HUES6 (cell line): Measurements from ENCODE around the gene CCDC92B.

Source experiments
- H3K27ac ChIP-seq: 2 replicates; pipeline ENCODE4 v1.7.0; 2013; ENCODE audit warnings: low read depth, mild to moderate bottlenecking, low read length, inconsistent platforms
- H3K27me3 ChIP-seq: 2 replicates; pipeline ENCODE4 v1.6.1; 2013; ENCODE audit warnings: low read length; ENCODE audit not compliant: control insufficient read depth, insufficient read depth
- H3K36me3 ChIP-seq: 2 replicates; pipeline ENCODE4 v1.6.1; 2013; ENCODE audit warnings: low read length; ENCODE audit not compliant: control insufficient read depth, insufficient read depth
- H3K4me1 ChIP-seq: 2 replicates; pipeline ENCODE4 v1.6.1; 2013; ENCODE audit warnings: low read length; ENCODE audit not compliant: control insufficient read depth, insufficient read depth
- H3K4me3 ChIP-seq: 2 replicates; pipeline ENCODE4 v1.5.1; 2013; ENCODE audit warnings: low read depth, low read length
- H3K9ac ChIP-seq: one replicate; pipeline ENCODE4 v1.6.1; 2013; ENCODE audit warnings: mild to moderate bottlenecking, low read length
- H3K9me3 ChIP-seq: 2 replicates; pipeline ENCODE4 v1.6.1; 2013; ENCODE audit warnings: low read depth, low read length; ENCODE audit not compliant: control insufficient read depth, insufficient read depth

The CCDC92B gene

DNA sequence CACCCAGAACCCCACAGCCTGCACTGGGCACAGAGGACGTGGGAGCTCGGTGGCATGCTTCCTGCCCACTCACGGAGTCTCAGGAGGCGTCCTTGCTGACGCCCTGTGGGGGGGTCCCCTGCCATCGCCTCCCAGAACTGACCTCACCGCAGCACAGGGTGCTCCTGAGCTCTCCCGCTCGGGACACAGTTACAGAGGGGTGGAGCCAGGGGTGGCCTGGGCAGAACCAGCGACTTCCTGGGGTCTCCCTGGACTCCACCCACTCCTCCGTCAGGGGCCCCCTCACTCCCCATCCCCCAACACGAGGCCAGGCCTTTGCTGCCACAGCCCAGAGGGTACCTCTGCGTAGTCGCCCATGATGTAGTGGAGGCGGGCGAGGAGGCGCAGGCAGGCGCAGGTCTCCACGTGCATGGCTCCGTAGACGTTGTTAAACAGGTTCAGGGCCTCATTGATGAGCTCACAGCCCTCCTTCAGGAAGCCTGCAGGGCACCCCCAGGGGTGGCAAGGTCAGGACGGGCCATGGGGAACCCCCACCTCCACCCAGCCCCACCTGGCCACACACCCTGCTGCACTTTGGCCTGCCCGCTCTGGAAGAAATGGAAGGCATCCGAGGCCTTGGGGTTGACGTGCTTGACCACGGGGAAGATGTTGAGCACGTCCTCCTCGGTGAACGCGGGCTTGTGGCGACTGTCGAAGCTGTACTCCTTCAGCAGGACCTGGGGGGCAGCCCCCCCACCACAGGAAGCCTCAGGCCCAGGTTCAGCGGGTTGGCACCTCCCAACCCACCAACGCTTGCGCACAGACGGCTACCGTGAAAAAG, 55.7 kb downstream of the CCDC92B start:
- Histone ChIP-seq H3K9me3 (no peaks in the 10 kb centered on the region), H3K9ac (no peak overlapping the region), H3K4me1 (no peaks in the 10 kb centered on the region), H3K36me3 (peaks cover 76% of the 10 kb centered on the region), H3K4me3 (no peak overlapping the region), H3K27me3 (no peaks in the 10 kb centered on the region), H3K27ac (no peak overlapping the region)

- H3K9me3 ChIP-seq, result no peaks in the 10 kb centered on the region
- H3K27ac ChIP-seq, result no peak overlapping the region
- H3K36me3 ChIP-seq, result peaks cover 67% of the 10 kb centered on the region
- no peaks in the 10 kb centered on the region for H3K27me3 ChIP-seq
- no peaks in the 10 kb centered on the region for H3K4me1 ChIP-seq
- no peak overlapping the region for H3K4me3 ChIP-seq
- H3K9ac ChIP-seq, result no peak overlapping the region
Measured at GRCh38 chr17:2692781-2693135, 56.7 kb downstream of the CCDC92B start.

DNA sequence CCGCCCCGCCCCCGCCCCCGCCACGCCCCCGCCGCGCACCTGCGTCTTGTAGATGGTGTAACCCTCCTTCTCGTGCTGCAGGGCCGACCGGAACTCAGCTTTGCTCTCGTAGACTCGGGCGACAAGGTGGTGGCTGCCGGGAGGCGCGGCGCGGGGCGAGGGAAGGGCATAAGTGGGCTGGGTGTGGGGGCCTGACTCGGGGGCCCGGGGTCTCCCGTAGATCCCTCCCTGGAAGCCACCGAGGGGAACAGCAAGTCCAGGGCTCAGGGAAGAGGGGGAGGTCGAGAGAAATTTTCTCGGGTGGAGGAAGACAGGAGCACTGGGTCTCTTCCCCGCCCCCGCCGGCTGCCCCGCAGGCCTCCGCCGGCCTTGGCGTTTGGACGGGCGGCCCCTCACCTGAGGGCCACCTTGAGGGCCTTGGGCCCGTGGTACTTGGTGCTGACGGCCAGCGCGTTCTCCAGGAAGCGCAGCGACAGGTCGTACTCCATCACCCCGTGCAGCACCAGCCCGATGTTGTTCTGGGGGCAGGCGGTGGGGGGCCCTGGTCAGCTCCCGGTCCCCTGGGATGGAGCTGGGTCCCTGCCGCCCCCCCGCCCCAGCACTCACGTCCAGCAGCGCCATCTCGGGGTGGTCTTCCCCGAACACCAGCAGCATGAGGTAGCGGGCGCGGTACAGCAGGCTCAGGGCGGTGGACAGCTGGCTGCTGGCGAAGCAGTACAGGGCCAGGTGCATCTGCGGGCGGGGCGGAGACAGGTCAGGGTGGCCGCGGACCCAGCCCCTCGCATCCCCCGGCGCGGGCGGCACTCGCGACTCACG, 57.3 kb downstream of the CCDC92B start:
- no peaks in the 10 kb centered on the region for H3K9me3 ChIP-seq
- H3K27me3 ChIP-seq, result no peaks in the 10 kb centered on the region
- H3K4me1 ChIP-seq, result no peaks in the 10 kb centered on the region
- H3K9ac ChIP-seq, result no peak overlapping the region
- no peak overlapping the region for H3K4me3 ChIP-seq
- H3K36me3 ChIP-seq, result peaks cover 61% of the 10 kb centered on the region
- H3K27ac ChIP-seq, result no peak overlapping the region

DNA sequence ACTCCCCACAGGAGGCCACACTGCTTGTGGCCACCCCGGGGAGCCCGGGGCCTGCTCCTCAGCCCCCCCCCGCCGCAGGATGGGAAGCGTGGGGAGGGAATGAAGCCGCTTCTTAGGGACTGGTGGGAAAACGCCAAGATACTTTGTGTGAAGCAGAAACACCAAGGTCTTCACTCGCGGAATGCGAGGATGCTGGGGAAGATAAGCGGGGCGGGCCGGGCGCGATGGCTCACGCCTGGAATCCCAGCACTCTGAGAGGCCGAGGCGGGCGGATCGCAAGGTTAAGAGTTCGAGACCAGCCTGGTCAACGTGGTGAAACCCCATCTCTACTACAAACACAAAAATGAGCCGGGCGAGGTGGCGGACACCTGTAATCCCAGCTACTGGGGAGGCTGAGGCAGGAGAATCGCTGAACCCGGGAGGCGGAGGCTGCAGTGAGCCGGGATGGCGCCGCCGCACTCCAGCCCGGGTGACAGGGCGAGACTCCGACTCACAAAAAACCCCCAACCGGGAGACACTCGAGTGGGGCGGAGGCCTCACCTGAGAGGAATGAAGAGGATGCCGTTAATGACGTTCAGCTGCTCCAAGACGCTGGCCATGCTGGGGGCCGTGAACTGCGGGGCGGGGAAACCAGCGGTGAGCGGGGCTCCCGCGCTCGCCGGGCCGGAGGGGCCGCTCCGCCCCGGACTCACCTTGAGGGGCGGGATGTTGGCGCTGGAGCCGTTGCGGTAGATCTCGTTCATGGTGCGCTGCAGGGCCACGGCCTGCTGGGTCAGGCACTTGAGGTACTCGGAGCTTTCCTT, 58.2 kb downstream of the CCDC92B start:
- H3K27ac ChIP-seq, result no peak overlapping the region
- no peak overlapping the region for H3K4me3 ChIP-seq
- no peaks in the 10 kb centered on the region for H3K27me3 ChIP-seq
- H3K4me1 ChIP-seq, result no peaks in the 10 kb centered on the region
- H3K36me3 ChIP-seq, result peaks cover 56% of the 10 kb centered on the region
- H3K9me3 ChIP-seq, result no peaks in the 10 kb centered on the region
- no peak overlapping the region for H3K9ac ChIP-seq

DNA sequence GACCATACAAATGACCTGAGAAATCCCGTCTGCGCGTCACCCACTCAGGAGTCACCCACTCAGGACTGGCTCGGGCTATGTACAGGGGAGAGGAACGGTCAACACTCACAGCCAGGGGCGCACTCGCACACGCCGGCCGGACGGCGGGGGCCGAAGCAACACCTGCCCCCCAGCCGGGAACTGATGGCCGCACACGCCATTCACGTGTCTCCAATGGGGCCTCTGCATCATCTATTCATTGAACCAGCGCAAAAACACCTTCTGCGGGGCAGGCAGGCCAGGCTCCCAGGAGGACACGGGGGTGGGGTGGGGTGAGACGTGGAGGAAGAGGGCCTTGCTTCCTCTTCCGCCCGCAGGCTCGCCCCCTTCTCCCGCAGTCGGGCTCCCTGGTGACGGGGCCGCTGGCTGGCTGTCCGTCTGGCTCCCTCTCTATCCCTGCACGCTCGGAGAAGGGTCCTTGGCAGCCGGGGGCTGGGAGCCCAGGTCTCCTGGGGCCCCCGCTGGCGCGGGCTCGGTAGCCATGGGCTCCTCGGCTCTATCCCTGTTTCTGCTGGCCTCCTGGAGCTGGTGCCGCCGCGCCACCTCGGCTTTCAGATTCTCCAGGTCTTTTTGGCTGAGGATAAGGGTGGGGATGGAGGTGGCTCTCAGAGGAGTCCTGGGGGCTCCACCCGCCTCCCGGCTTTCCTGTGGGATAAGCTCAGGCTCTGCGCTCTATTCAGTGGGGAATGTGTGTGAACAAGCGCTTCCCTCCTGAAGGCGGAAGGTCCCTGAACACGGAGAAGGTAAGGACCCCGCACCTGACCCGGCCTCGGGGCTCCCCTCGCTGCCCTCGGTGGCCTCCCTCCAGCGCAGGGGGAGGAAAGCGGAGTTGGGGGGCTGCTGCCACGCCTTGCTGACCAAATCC, 59.0 kb downstream of the CCDC92B start:
- Histone ChIP-seq H3K4me3 (no peak overlapping the region), H3K9me3 (no peaks in the 10 kb centered on the region), H3K9ac (no peak overlapping the region), H3K4me1 (no peaks in the 10 kb centered on the region), H3K36me3 (peaks cover 47% of the 10 kb centered on the region), H3K27ac (no peak overlapping the region), H3K27me3 (no peaks in the 10 kb centered on the region)

DNA sequence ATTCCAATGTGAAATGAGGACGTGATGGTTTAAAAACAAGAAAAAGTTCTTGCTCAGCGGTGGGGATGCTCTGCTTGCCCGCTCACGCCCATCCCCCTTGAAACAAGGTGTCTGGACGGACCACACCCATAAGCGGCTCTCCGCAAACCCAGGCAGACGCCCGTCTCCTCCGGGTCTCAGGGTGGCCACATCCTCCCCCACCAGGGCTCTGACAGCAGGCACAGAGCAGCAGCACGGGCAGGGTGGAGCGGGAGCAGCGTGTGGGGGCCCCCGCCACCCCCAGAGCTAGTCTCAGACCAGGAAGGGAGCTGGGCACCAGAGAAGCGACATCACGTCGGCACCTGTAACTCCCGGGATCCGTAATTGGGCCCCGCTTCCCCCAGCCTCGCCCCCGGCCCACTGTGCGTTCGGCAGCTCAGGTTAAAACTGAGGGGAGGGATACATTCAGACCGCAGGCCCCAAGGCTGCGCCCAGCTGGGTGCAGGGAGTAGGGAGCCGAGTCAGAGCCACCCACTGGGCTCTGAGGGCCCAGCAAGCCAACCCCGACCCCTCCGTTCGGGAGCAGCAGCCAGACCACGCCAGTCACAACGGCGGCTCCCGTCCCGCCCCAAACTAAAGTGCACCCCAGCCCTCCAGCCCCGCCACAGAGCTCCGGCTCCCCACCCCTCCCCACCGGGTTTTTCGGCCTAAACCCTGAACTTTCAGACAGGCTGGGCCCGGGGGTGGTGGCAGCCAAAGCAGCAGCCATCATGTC, 59.9 kb downstream of the CCDC92B start:
- H3K4me3 ChIP-seq, result no peak overlapping the region
- no peaks in the 10 kb centered on the region for H3K27me3 ChIP-seq
- H3K27ac ChIP-seq, result no peak overlapping the region
- H3K9me3 ChIP-seq, result no peaks in the 10 kb centered on the region
- no peaks in the 10 kb centered on the region for H3K4me1 ChIP-seq
- no peak overlapping the region for H3K9ac ChIP-seq
- peaks cover 42% of the 10 kb centered on the region for H3K36me3 ChIP-seq

GRCh38 chr17:2688351-2689342, 60.8 kb downstream of the CCDC92B start:
- no peaks in the 10 kb centered on the region for H3K27me3 ChIP-seq
- no peaks in the 10 kb centered on the region for H3K4me1 ChIP-seq
- no peaks in the 10 kb centered on the region for H3K9me3 ChIP-seq
- peaks cover 41% of the 10 kb centered on the region for H3K36me3 ChIP-seq
- no peak overlapping the region for H3K9ac ChIP-seq
- no peak overlapping the region for H3K27ac ChIP-seq
- H3K4me3 ChIP-seq, result no peak overlapping the region

DNA sequence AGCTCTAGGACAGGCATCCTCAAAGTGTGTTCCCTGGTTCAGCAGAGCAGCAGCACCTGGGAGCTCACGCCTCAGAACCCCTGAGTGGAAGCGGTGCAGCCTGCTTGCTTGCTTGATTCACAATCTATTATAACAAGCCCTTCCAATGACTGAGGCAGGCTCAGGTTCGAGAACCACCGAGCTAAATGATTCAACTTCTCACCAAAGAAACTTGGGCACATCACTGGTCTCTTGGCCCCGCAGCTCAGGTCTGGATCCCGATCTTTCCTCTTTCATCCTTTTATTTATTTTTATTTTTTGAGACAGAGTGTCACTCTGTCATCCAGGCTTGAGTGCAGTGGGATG, 62.4 kb downstream of the CCDC92B start:
- H3K9ac ChIP-seq, result no peak overlapping the region
- no peaks in the 10 kb centered on the region for H3K9me3 ChIP-seq
- no peaks in the 10 kb centered on the region for H3K4me1 ChIP-seq
- H3K27me3 ChIP-seq, result no peaks in the 10 kb centered on the region
- peaks cover 41% of the 10 kb centered on the region for H3K36me3 ChIP-seq
- no peak overlapping the region for H3K4me3 ChIP-seq
- no peak overlapping the region for H3K27ac ChIP-seq

- Histone ChIP-seq H3K27ac (no peak overlapping the region), H3K4me3 (no peak overlapping the region), H3K27me3 (no peaks in the 10 kb centered on the region), H3K4me1 (no peaks in the 10 kb centered on the region), H3K36me3 (peaks cover 43% of the 10 kb centered on the region), H3K9me3 (no peaks in the 10 kb centered on the region), H3K9ac (no peak overlapping the region)
Measured at GRCh38 chr17:2685696-2686095, 63.8 kb downstream of the CCDC92B start.
